ENCODE measurements around the gene PTGR3.

Gene PTGR3

GRCh38 chr18:75173738-75174137 lies 35.2 kb downstream of the PTGR3 start:
- DNase-seq (ENCODE audit: insufficient read length, low spot score) (no peak), FAIRE-seq (no peak)

DNA sequence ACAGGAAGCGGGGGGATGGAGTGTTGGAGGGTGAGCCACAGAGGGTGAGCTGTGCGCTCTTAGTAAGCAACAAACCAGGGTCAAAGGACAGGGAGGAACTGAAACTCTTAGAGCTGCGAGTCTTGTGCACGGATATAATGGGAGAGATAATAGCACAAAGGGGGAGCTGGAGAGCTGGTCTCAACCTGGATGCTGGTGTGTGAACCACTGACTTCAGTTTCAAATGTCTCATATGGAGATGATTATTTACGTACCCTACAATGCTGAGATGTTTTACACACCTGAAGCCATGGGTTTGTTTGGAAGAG lies 35.9 kb downstream of the PTGR3 start:
- DNase-seq (ENCODE audit: insufficient read length, low spot score) (peak; percentile 80), FAIRE-seq (peak; percentile 95)

- peak; percentile 12 for DNase-seq (ENCODE audit: insufficient read length, low spot score)
- FAIRE-seq: no peak
Measured at GRCh38 chr18:75172299-75173124, 36.4 kb downstream of the PTGR3 start.

GRCh38 chr18:75170916-75171315 lies 38.0 kb downstream of the PTGR3 start:
- no peak for DNase-seq (ENCODE audit: insufficient read length, low spot score)
- no peak for FAIRE-seq

DNA sequence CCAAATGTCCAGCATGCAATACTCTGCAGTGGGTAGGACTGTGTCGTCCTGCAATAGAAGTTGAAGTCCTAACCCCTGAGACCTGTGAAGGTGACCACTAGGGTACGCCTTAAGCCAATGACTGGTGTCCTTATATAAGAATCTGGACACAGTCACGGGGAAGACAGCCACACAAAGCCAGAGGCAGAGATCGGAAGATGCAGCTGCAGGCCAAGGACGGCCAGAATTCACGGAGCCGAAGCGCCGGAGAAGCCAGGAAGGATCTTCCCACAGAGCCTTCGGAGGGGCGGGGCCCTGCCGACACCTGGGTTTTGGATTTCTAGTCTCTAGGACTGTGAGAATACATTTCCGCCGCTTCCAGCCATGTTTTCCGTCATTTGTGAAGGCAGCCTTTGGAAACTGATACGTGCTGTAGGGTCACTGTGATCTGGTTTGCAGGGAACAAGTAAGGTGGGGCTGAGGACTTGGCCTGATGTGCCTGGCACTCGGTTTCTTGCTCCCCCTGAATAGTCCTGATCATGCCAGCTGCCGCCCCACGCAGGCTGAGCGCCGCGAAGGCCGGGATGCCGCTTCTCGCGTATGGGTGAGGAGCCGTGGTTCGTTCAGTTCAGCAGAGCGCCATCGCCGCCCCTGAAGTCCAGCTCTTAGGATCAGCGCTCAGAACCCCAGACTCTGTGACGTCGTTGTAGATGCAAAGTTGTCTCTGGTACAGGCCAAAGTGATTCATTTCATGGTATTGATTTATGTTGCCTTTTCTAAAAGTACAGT lies 38.7 kb downstream of the PTGR3 start:
- no peak for FAIRE-seq
- no peak for DNase-seq (ENCODE audit: insufficient read length, low spot score)

GRCh38 chr18:75169411-75169810 lies 39.5 kb downstream of the PTGR3 start:
- no peak for FAIRE-seq
- DNase-seq (ENCODE audit: insufficient read length, low spot score): no peak

DNA sequence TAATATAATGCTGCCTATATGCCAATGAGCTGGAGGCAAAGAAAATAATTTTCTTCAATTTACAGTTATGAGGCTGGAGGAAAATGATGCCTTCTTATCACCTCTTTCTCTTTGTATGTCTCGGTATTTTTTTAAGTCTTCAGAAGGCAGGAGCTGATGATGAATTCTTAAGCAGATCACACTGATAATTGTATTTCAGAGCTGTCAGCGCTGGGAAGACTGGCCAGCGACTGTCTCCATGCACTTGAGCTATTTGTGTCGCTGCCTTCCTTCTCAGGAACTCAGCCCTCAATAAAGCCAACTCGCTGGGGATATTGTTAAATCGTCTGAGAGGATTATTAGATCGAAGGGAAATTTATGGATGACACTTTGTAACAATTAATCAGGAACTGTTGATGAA lies 40.3 kb downstream of the PTGR3 start:
- DNase-seq (ENCODE audit: insufficient read length, low spot score) (no peak), FAIRE-seq (no peak)

- DNase-seq (ENCODE audit: insufficient read length, low spot score) (no peak), FAIRE-seq (no peak)
Measured at GRCh38 chr18:75167759-75168618, 41.0 kb downstream of the PTGR3 start.

- FAIRE-seq (no peak), DNase-seq (ENCODE audit: insufficient read length, low spot score) (no peak)
Measured at GRCh38 chr18:75167137-75167536, 41.8 kb downstream of the PTGR3 start.

GRCh38 chr18:75165926-75166325 lies 43.0 kb downstream of the PTGR3 start:
- no peak for FAIRE-seq
- DNase-seq (ENCODE audit: insufficient read length, low spot score): no peak

DNA sequence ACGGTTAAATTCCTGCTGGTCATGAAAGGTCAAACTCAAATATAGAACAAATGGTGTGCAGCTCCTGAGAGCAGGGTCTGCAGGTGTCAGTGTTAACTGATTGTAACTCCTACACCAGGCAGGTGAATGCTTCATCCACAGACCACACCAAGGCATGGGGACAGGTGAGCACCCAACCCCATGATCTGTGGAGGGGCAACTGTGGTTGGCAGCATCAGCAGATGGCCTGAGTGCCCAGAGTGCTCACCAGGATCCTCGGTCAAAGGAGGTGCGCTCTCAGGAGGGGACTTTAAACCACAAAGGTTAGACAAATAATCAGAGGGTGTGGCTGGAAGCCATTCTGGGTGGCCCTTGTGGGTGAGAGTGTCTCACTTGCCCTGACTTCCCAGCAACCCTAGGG lies 44.5 kb downstream of the PTGR3 start:
- FAIRE-seq (no peak), DNase-seq (ENCODE audit: insufficient read length, low spot score) (no peak)

DNA sequence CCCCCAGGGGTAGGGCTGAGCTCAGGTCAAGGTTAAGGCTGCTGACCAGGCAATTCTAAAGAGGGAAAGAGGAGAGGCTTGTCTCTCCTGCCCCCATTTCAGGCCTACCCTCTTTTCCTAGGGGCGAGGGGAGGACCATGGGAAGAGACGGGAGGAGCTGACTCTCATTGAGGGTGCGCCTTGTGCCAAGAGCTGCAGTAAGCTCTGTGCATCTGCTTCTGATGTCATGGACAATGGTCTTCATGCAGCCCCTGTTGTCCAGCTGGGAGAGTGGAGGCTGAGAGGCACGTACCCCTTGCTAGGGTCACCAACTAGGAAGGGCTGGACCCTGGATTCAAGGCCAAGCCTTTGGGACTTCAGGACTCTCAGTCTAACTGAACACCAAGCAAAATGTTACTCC lies 45.2 kb downstream of the PTGR3 start:
- DNase-seq (ENCODE audit: insufficient read length, low spot score): no peak
- no peak for FAIRE-seq

DNA sequence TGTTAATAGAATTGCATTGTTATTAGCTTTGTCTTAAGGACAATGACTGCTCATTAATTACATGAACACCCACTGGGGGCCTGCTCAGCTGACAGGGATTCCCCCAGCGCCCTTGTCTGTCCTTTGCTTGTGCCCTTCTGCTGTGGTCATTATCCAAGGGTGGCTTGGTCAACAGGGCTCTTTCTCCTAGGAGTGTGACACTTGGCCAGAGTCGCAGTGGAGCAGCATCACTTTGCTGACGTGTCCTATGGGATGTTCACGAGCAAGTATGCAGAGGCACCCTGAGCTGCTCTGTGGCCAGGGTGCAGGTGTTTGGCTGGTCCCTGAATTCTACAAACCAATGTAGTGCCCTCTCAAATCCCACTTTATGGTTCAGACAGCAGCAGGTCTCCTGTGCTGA lies 46.0 kb downstream of the PTGR3 start:
- no peak for DNase-seq (ENCODE audit: insufficient read length, low spot score)
- FAIRE-seq: no peak

GRCh38 chr18:75162467-75162866 lies 46.5 kb downstream of the PTGR3 start:
- FAIRE-seq: no peak
- no peak for DNase-seq (ENCODE audit: insufficient read length, low spot score)

GRCh38 chr18:75161256-75162028 lies 47.5 kb downstream of the PTGR3 start:
- DNase-seq (ENCODE audit: insufficient read length, low spot score): peak; percentile 20
- FAIRE-seq: no peak

DNA sequence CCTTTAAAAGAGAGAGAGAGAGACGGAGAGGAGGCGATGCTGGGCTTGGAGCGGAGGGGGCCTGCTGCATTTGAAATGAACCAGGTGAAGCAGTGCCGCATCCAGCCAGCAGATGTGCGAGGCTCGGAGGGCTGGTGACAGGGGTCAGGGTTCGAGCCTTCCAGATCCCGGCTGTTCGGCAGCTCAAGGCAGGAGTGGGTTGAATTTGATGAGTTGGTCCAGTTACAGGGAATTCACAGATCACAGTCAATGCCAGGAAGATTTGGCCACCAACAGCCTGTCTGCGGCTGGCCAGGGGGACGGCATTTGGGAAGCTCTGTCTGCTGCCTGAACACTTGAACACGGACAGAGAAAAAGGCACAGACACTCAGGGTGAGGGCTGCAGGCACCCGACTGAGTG lies 48.6 kb downstream of the PTGR3 start:
- FAIRE-seq (no peak), DNase-seq (ENCODE audit: insufficient read length, low spot score) (no peak)

DNA sequence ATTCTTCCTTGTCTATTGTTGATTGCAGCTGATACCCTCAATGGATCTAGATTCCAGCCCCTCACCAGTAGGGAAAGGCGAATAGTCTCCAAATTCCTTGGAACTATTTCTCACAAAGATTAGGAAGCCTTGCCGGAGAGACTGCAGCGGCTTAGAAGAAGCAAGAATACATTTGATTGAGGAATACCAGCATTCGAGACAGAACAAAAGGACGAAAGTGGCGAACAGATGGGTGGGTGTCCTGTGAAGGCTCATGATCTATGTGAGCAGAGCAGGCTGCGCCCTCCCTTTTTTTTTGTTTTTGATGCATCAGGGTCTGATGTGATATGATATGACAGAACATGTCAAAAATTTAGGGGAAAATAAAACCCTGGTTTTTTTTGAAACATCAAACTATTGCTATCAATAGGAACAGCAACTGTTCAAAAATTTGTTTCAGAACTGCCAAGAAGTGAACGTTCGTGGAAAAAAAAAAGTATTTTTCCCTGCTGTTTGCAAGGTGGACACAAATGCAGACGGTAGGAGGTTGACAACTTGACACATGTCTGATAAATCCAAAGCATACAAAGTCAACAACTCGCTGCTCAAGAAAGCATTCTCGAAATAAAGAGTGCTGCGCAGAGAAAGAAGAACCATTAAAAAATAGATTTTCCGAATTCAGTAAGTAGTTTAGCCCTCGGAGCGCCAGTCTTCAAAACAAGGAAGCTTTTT lies 49.1 kb downstream of the PTGR3 start:
- FAIRE-seq (no peak), DNase-seq (ENCODE audit: insufficient read length, low spot score) (no peak)

DNA sequence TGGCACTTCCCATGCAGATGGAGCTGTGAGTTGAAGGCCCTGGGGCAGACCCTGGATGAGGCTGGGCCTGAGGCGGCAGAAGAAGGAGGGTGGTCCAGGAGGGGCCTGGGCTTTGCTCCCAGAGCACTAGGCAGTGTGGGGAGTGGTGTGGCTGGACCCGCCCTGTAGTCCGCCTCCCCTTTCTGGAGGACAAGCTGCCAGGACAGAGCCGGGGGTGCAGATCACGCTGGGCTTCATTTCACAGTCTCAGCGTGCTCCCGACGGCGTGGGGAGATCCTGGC lies 49.8 kb downstream of the PTGR3 start:
- no peak for FAIRE-seq

More for the DNA sequence above, 49.8 kb downstream of the PTGR3 start:
- DNase-seq (ENCODE audit: insufficient read length, low spot score): no peak

Measured in GM19239 (cell line).